ENCODE measurements around the gene RHOD.

The RHOD gene

DNA sequence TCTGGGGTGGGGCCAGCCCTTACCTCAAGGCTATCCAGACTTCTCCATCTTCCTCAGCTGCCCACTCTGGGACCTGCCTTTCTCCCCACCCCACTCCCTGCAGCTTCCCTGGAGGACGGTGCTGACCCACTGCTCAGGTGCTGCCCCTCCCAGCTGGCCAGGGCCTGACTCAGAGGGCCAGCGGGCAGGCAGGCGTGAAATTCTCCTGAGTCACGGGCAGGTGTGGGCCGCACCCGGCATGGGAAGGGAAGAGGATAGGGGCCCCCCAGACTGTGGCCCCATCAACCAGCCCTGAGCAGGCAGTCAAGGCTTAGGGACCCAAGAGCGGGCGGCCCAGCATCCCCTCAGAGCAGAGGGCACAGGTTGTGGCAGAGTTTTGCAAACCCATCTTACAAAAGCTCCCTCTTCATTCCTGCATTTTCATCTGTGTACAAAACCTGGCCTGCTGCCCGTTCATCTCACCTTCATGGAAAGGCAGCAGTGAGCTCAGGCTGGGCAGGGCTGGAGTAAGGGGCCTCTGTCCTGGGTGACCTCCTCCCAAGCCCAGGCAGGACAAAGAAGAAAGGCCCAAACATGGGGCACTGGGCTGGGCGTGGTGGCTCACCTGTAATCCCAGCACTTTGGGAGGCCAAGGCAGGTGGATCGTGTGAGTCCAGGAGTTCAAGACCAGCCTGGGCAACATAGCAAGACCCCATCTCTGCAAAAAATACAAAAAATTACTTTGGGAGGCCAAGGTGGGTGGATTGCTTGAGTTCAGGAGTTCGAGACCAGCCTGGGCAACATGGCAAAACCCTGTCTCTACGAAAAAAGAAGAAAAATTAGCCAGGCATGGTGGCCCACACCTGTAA lies 6.1 kb downstream of the RHOD start:
- Histone ChIP-seq H3K9me3 (no peaks in the 10 kb centered on the region), H3K27ac (no peak overlapping the region), H3K4me1 (peaks cover 0 to 8% (median 1%) of the 10 kb centered on the region in 4 donors), H3K4me3 (no peak overlapping the region), H3K36me3 (peaks cover 0 to 13% (median 0%) of the 10 kb centered on the region in 3 donors), H3K27me3 (no peaks in the 10 kb centered on the region)
- intact Hi-C loops (cut with DNase I; ENCODE audit: low total_unique reads): loop anchor here (10.0 kb wide), 1 partner anchor 218 kb away; the partner anchor contains the start of gene RCE1
- no peak for DNase-seq
- TF ChIP-seq, protein P1, sequence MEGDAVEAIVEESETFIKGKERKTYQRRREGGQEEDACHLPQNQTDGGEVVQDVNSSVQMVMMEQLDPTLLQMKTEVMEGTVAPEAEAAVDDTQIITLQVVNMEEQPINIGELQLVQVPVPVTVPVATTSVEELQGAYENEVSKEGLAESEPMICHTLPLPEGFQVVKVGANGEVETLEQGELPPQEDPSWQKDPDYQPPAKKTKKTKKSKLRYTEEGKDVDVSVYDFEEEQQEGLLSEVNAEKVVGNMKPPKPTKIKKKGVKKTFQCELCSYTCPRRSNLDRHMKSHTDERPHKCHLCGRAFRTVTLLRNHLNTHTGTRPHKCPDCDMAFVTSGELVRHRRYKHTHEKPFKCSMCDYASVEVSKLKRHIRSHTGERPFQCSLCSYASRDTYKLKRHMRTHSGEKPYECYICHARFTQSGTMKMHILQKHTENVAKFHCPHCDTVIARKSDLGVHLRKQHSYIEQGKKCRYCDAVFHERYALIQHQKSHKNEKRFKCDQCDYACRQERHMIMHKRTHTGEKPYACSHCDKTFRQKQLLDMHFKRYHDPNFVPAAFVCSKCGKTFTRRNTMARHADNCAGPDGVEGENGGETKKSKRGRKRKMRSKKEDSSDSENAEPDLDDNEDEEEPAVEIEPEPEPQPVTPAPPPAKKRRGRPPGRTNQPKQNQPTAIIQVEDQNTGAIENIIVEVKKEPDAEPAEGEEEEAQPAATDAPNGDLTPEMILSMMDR (IDR thresholded peaks at IDR 0.05): no peak

DNA sequence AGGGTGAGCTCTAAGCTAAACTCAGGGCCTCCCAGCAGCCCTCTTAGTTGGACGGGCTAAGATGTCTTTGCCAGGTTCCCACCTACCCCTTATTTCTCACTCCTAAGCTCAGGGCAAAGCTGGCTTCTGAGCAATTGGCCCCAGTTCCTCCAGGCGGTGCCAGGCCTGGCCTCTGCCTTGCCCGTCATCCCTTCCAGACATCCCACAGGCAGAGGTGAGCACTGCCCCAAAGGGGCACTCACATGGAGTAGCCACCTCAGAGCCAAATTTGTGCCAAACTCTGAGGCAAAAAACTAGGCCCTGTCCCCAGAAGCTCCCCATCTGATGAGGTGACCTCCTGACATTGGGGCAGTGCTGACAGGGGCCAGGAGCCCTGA lies 9.7 kb downstream of the RHOD start:
- TF ChIP-seq, protein P1 (IDR thresholded peaks at IDR 0.05): no peak
- H3K9me3 ChIP-seq: no peaks in the 10 kb centered on the region
- H3K27ac ChIP-seq: no peak overlapping the region
- no peak for DNase-seq
- peaks cover 0 to 21% (median 0%) of the 10 kb centered on the region in 3 donors for H3K36me3 ChIP-seq
- no peaks in the 10 kb centered on the region for H3K27me3 ChIP-seq
- peaks cover 0 to 1% (median under 1%) of the 10 kb centered on the region in 4 donors for H3K4me1 ChIP-seq
- H3K4me3 ChIP-seq: no peak overlapping the region
- intact Hi-C loops (cut with DNase I; ENCODE audit: low total_unique reads): loop anchor here (10.0 kb wide), 1 partner anchor 222 kb away; the partner anchor contains the start of gene RCE1

GRCh38 chr11:67071420-67072284 lies 15.0 kb downstream of the RHOD start:
- intact Hi-C loops (cut with DNase I; ENCODE audit: low total_unique reads): no loop called here
- Histone ChIP-seq H3K27me3 (no peaks in the 10 kb centered on the region), H3K4me1 (peaks cover 0 to 4% (median 2%) of the 10 kb centered on the region in 4 donors), H3K9me3 (no peaks in the 10 kb centered on the region), H3K4me3 (peak overlapping the region in 1 of 2 donors; percentile 22), H3K27ac (no peak overlapping the region), H3K36me3 (peaks cover 0 to 30% (median 5%) of the 10 kb centered on the region in 3 donors)
- TF ChIP-seq, protein P1 (IDR thresholded peaks at IDR 0.05): peak; percentile 80 to 90
- peak; percentile 70 to 80 for DNase-seq

- TF ChIP-seq, protein P1 (IDR thresholded peaks at IDR 0.05): no peak
- peaks cover 0 to 24% (median 5%) of the 10 kb centered on the region in 3 donors for H3K36me3 ChIP-seq
- intact Hi-C loops (cut with DNase I; ENCODE audit: low total_unique reads): no loop called here
- no peak for DNase-seq
- no peaks in the 10 kb centered on the region for H3K27me3 ChIP-seq
- no peak overlapping the region for H3K4me3 ChIP-seq
- H3K9me3 ChIP-seq: no peaks in the 10 kb centered on the region
- peaks cover 0 to 4% (median 2%) of the 10 kb centered on the region in 4 donors for H3K4me1 ChIP-seq
- H3K27ac ChIP-seq: no peak overlapping the region
Observed at GRCh38 chr11:67072295-67072694, 15.6 kb downstream of the RHOD start.

DNA sequence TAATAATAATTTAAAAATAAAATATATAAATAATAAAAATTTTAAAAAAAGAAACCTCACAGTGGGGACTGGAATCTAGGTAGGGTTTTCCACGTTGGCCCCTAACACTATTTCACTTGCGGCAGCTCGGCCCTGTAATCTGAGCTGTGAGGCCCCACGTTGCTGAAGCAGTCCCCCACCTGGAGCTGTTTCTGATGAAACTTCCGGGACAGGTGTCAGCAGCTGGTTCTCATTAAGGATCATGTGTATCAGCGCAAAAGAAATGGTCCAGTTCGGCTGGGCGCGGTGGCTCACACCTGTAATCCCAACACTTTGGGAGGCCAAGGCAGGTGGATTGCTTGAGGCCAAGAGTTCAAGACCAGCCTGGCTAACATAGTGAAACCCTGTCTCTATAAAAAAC lies 17.3 kb downstream of the RHOD start:
- H3K27ac ChIP-seq: no peak overlapping the region
- no peaks in the 10 kb centered on the region for H3K9me3 ChIP-seq
- H3K4me3 ChIP-seq: no peak overlapping the region
- TF ChIP-seq, protein P1 (IDR thresholded peaks at IDR 0.05): no peak
- intact Hi-C loops (cut with DNase I; ENCODE audit: low total_unique reads): no loop called here
- H3K27me3 ChIP-seq: no peaks in the 10 kb centered on the region
- no peak for DNase-seq
- peaks cover 0 to 11% (median 2%) of the 10 kb centered on the region in 4 donors for H3K4me1 ChIP-seq
- peaks cover 0 to 23% (median 5%) of the 10 kb centered on the region in 3 donors for H3K36me3 ChIP-seq
